DMS79 (cell line): ENCODE data around the gene GNPTG.
A peak's percentile ranks its signal among the peaks of the same experiment; 100 is the strongest.

Experiments used
- DNase-seq: peaks from one replicate; lab custom pipeline; 2025; lab: John Stamatoyannopoulos, UW

Gene GNPTG

GRCh38 chr16:1347286-1347855 lies 4.4 kb upstream of the GNPTG start:
- no peak for DNase-seq

GRCh38 chr16:1347962-1348361 lies 3.8 kb upstream of the GNPTG start:
- no peak for DNase-seq

DNA sequence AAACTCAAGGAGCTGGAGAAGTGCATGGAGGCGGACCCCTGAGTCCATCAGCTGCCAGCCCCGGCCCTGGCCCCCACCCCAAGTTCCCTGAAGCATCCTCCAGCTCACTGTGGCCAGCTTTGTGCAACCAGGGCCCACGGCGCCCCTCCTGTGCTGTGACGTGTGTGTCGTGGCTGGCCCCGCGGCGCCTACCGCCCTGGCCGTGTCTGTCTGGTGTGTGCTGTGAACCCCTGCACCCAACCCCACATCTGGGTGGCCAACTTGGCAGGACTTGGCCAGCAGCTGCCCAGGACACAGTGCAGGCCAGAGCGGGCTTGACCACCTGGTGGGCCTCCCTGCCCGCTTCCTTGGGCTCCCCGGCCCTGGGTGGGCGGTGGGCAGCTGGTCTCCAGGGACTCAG lies 3.3 kb upstream of the GNPTG start:
- DNase-seq, result no peak

DNA sequence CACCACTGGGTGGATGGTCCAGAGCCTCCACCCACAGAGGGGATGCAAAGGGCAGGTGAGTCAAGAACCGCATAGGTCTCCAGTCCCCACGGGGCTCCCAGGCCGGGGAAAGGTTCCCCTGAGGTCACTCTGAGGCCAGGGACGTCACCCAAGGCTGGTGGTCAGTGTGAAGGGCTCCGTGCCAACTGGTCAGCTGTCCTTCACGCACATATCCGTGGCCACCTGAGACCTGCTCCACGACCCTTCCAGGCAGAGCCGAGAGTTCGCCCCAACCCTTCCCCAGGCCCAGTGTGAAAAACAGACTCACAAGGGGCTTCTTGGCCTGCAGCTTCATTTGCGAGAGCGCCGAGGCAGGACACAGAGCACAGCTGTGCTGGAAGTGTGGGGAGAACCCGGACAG lies 2.8 kb upstream of the GNPTG start:
- no peak for DNase-seq

DNA sequence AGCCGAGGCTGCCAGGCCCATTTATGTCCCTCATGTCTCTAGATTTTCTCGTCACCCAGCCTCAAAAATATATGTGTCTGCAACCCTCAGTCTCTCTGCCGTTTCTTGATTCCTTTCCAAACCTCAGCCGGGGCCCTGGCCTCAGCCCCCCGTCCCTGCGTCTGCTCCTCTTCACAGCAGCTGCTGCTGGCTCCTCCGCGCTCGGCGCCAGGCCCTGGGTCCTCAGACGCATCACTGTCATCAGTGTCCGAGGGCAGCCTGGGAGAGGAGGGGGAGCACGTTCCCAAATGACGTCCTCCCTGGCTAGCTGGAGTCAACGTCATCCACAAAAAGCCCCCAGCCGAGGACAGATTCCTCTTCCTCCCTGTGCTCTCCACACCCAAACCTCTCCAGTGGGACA lies 2.4 kb upstream of the GNPTG start:
- DNase-seq, result no peak

- no peak for DNase-seq
Observed at GRCh38 chr16:1349951-1350350, 1.8 kb upstream of the GNPTG start.

DNA sequence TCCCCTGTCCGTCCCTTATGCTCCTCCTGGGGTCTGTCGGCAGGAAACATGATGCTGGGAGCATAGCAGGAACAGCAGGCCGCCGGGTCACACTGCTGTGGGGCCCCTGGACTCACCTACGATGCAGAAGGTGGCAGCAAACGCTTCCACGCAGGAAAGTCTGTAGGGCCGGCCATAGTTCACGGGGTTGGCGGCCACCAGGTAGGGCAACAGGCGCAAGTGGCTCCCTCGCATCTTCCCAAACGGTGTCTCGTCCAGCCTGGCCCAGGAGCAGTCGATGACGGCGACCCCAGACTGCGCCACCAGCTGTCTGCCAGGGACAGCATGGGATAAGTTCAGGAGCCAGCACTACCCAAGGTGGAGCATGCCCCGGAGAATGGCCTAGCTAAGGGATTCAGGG lies 1.0 kb upstream of the GNPTG start:
- no peak for DNase-seq

- DNase-seq, result no peak
Observed at GRCh38 chr16:1351215-1351581, 533 bp upstream of the GNPTG start.

DNA sequence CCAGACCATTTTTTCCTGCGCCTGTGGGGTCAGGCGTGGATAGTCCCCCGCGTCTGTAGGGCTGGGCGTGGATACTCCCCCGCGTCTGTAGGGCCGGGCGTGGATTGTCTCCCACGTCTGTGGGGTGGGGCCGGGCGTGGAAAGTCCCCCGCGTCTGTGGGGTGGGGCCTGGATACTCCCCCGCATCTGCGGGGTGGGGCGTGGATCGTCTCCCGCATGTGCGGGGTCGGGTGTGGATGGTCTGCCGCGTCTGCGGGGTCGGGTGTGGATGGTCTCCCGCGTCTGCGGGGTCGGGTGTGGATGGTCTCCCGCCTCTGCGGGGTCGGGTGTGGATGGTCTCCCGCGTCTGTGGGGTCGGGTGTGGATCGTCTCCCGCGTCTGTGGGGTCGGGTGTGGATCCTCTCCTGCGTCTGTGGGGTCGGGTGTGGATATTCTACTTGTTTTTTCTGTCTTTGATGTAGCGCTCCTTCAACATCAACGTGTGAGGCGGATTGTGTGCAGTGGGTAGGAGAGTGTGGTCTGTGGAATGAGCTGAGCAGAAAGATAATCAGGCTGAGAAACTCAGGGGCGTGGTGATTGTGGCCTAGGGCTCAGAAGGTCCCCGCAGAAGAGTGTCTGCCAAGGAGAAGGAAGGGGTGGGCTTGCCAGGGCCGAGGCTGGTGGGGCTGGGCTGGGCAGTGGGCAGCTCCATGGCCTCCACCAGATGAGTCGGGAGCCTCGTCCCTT lies 3.2 kb downstream of the GNPTG start:
- no peak for DNase-seq

DNA sequence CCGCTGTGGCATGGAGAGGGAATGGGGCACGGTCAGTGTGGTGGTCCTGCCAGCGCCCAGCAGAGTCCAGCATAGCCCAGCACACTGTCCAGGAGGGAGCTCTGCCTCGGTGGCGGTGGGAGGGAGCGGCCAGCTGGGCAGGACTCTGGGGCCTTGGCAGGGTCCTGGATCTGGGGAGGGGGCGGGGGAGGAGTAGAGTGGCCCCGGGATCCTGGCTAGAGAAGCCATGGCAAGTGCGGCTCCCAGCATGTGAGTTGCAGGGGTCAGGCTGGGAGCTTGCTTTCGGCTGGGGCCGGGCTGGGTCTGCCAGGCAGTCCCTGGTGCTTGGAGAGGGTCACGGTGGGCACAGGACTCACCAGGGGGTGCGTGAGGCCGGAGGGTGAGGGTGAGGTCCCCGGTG lies 3.9 kb downstream of the GNPTG start:
- DNase-seq, result no peak

DNA sequence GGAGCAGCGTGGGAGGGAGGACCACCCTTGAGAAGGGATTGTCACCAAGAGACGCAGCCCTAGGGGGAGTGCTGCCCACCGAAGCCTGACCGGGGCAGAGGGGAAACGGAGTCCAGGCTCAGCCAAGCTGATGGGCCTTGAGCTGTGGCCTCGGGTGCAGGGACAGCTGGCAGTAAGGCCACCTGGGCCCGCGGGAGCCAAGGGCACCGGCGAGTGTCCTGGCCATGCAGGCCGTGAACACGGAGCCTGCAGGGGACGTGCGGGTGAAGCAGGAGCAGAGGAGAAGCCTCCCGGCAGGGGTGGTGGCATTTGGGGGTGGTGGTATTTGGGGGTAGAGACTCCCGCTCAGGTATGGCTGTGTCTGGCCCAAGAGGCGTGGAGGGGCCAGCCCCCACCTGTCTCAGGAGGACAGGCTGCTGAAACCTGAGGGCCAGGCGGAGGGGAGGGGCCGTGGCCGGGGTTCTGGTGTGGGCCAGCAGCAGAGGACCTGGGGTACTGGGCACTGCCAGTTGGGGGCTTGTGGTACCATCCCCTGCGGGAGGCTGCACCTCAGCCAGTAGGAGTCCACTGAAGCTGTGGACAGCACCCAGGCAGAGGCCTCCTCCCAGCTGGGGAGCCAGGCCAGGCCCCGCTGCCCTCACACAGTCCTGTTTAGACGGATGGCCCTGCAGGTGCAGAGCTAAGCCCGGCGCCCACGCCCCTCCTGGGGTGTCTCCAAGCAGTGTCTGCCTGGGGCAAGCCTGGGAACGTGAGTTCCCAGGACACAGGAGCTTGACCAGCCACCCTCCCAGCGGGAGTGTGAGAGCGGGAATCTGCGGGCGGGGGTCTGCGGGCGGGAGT lies 4.5 kb downstream of the GNPTG start:
- DNase-seq, result no peak

GRCh38 chr16:1357906-1358566 lies 6.3 kb downstream of the GNPTG start:
- DNase-seq, result no peak

DNA sequence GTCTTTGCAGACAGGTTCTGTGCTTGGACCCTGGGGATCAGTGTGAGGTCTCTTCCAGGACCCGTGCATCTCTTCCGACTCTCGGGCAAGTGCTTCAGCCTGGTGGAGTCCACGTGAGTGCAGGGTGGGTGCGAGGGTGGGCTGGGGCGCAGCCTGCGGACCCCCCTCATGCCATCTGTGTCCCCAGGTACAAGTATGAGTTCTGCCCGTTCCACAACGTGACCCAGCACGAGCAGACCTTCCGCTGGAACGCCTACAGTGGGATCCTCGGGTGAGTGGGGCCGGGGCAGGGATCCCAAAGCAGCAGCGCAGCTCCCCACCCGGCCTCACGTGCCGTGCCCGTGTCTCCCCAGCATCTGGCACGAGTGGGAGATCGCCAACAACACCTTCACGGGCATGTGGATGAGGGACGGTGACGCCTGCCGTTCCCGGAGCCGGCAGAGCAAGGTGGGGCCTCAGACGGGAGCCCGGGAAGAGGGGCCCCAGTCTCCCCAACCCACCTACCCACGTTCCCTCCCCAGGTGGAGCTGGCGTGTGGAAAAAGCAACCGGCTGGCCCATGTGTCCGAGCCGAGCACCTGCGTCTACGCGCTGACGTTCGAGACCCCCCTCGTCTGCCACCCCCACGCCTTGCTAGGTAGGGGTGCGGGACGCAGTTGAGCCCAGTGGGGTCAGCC lies 10.1 kb downstream of the GNPTG start:
- DNase-seq, result no peak

DNA sequence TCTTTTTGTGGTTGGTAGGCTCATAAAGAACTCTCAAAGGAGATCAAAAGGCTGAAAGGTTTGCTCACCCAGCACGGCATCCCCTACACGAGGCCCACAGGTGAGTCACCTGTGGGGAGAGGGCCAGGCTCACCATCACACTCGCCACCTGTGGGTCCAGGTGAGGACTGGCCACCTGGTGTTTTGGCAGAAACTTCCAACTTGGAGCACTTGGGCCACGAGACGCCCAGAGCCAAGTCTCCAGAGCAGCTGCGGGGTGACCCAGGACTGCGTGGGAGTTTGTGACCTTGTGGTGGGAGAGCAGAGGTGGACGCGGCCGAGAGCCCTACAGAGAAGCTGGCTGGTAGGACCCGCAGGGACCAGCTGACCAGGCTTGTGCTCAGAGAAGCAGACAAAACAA lies 11.1 kb downstream of the GNPTG start:
- no peak for DNase-seq

DNA sequence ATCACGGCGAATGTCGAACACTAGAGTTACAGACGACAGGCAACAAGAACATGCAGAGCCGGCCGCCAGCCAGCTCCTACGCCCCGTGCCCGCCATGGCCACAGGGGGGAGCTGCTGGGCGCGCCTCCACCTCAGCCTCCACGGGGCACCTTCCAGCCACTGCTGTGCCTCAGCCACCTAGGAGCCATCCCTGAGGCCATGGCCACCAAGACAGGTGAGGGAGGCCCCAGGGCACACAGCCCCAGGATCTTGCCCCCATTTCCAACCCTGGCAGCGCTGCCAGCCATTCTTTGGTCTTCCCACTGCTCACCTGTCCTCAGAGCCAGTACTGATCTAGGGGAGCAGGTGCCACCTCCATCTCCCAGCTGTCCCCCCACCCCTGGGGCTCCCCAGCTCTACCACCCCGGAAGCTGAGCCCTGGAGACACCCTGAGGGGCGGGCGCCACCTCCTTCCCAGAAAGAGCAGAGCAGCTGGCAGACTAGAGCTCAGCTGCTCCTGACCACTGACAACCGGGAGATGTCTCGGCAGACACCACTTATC lies 11.8 kb downstream of the GNPTG start:
- no peak for DNase-seq

DNA sequence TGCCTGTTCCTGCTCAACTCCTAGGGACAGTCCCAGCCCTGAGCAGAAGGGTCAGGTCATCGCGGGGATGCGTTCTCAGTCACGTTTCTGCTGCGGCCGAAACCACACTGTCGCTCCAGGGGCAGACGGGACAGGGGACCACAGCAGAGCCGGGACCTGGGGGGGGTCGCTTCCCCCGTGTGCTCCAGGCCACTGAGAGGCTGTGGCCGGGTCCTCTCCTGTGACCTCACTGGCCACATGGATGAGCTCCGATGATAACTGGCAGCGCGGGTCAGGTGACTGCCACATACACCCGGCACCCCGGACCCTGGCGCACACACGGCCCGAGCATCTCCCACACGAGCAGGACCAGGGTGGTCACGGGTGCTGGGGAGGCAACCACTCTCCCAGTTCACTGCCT lies 12.8 kb downstream of the GNPTG start:
- DNase-seq, result no peak

DNA sequence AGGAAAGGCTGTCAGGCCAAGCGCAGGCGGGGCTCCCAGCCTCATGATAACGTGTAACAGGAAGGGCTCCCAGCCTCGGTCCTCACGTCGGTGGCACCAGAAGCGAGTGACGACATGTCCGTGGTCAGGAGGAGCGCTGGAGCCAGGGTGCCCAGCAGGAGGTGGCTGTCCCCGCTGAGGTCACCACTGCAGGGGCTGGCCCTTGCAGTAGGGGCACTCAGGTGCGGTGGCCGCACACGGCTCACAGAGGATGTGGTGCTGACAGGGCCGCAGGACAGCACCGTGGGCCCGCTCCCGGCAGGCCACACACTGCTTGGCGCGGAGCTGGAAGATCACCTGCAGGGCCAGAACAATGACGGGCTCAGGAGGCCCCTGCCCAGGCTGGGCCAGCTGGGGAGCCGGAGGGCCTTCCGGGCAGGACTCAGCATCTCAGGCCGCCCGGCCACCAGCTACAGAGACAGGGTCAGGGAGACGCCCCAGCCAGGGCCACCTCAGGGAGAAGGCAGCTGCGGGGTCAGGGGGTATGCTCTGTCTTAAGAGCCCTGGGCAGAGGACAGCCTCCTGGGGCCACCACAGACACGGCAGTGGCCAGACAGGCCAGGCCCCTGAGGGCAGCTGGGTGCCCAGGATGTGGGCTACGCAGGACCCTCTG lies 14.5 kb downstream of the GNPTG start:
- no peak for DNase-seq

- no peak for DNase-seq
Observed at GRCh38 chr16:1366712-1367299, 15.1 kb downstream of the GNPTG start.

DNA sequence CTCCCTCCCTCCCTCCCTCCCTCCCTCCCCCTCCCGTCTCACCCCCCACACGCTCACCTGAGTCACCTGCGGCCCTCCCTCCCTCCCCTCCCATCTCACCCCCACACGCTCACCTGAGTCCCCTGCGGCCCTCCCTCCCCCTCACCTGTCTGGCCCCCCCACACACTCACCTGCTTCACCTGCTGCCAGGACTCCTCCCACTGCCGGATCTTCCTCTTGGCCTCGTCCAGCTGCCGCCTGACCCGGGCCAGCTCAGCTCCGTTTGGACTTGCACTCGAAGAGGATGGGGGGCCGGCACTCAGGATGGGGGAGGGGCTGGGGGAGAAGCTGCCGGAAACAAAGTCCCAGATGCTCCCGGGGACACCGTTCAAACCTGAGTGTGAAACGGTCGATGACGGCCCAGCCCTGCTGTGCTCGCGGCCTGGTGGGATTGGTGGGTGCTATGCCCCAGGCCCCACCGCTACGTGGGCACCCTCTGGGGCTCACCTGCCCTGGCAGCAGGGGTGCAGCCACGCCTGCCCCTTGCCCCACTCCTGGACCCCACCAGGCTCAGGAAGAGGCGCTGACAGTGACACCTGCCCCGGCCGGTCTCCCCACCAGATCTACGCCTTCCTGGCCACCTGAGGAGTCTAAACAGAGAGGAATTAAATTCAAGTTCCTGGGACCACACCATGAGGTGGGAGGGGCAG lies 15.9 kb downstream of the GNPTG start:
- peak; percentile 17 for DNase-seq
